ENCODE results near the gene NOTUM.

- TF ChIP-seq CTCF (IDR thresholded peaks at IDR 0.05) (no peak), POLR2A (IDR thresholded peaks at IDR 0.05) (no peak), EP300 (IDR thresholded peaks at IDR 0.05) (no peak)
Measured at GRCh38 chr17:82006468-82007227, 45.7 kb upstream of the NOTUM start.

Measured in ovary (tissue), 3 donors.